GM21515 (cell line): ENCODE measurements around the gene ACAA2.

Source experiments
- ATAC-seq: cut with Tn5 transposase; IDR thresholded peaks from one replicate; pipeline ENCODE4 v1.9.1; 2021; ENCODE audit not compliant: unreplicated experiment

ACAA2 gene, protein sequence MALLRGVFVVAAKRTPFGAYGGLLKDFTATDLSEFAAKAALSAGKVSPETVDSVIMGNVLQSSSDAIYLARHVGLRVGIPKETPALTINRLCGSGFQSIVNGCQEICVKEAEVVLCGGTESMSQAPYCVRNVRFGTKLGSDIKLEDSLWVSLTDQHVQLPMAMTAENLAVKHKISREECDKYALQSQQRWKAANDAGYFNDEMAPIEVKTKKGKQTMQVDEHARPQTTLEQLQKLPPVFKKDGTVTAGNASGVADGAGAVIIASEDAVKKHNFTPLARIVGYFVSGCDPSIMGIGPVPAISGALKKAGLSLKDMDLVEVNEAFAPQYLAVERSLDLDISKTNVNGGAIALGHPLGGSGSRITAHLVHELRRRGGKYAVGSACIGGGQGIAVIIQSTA

DNA sequence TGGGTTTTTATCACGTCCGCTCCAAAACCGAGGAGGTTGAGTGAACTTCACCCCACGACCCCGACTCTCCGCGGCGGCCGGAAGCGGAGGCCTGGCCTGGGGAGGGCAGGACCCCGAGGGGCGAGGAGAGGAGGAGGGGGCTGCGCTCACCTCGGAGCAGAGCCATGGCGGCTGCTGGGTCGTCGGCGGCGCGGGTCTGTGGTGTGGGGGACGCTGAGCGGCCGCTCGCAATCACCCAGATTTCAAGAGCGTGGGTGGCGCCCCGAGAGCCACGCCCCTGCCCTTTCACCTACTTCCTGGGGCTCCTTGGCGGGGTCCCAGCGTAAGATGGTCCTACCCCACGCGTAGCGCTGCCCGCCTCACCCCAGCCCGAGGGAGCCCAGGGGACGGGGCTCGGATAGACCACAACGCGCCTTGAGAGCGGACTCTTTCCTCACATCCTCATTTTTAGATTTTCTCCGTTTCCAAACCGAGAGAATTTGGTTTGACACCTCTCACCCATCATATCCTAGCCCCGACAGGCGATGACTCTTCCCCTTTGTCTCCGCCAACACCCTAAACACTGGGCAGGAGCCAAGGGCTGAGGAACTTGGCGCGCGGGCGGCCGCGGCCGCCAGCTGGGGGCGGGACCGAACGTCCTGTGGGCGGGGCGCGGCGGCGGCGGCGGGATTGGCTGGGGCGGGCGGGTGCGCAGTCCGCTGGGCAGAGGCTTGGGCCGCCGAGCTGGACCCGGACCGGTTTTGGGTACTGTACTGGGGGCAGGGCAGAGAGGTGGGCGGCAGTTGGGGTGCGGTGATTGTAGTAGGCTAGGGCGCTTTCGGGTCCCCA, at the start of gene ACAA2:
TSS of gene ACAA2 (minus strand) at position 215 of the 828 bp plus-strand sequence. CDS start at position 166, 49 bp downstream.
- ATAC-seq = peak; percentile 83

GRCh38 chr18:49862656-49863385, 49.5 kb upstream of the ACAA2 start:
- no peak for ATAC-seq

GRCh38 chr18:49861659-49862058, 48.3 kb upstream of the ACAA2 start:
- no peak for ATAC-seq

DNA sequence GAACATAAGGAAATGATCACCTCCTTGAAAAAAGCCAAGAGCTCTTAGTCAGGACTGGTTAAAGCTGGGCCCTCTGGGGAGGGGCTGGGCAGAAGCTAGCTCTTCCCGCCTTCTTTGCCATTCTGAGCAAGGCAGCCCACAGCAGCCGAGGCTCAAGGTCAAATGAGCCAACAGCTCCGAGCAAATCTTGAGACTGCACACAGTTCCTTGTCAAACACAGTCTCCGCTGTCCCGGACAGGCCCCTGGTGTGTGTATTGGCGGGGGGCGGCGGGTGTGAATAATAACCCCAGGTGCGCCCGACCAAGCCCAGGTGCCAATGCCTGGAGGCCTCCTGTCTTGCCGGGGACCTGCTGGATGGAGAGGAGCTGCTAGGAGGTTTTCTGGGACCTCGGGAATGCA, 46.4 kb upstream of the ACAA2 start:
- no peak for ATAC-seq

- ATAC-seq = no peak
Measured at GRCh38 chr18:49859021-49859359, 45.7 kb upstream of the ACAA2 start.

GRCh38 chr18:49858309-49859020, 45.1 kb upstream of the ACAA2 start:
- ATAC-seq = no peak

GRCh38 chr18:49857708-49858107, 44.4 kb upstream of the ACAA2 start:
- ATAC-seq = no peak

DNA sequence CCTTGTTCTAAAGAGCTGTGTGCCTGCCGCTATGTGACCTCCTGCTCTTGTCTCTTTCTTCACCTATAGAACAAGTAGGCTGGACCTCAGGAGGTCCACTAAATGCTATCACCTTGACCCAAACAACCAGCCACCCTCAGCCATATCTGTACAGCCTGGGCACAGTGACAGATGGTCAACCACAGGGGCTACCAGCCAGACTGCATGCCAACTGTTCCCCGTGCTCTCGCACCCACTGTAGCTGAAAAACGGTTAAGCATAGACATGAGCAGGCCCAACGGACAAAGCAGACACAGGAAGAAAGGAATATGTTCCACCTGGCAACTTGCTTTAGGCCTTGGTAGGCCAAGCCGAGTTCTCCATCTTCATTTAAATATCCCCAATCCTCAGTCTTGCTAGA, 43.2 kb upstream of the ACAA2 start:
- no peak for ATAC-seq

GRCh38 chr18:49855711-49856415, 42.5 kb upstream of the ACAA2 start:
- no peak for ATAC-seq

DNA sequence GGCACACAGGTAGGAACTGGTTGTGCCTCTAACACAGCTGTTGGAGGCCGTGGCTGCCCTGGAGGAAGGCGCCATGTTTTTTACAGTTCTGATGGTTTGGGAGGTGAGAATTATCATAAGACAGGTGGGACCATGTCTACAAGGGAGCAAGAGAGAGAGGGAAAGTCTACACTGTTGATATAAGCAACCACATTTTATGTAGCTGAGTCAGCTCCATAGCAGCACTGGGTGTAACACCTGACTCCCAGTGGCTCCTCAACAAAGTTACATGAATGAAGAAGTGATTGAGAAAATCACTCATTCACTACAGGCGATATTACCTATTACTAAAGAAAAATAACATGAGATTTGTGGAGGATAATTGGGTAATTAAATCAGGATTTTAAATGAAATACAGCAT, 41.3 kb upstream of the ACAA2 start:
- no peak for ATAC-seq

DNA sequence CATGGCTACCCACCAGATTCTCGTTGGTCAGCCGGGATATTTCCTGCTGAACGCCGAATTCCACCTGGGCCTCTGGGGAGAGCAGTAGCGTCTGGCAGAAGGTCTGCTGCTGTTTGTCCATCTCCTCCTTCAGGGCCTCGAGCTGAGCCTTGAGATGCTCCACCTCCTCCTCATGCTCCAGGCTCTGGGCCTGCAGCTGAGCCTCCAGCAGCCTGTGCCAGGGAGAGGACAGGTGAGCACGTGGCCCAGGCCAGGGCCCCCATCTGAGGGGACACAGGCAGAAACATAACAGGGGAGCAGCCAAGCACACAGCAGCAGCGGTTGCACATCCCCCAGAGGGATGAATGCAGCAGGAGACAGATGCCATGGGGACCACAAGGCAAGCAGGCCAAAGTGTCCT, 40.1 kb upstream of the ACAA2 start:
- no peak for ATAC-seq

- ATAC-seq = no peak
Measured at GRCh38 chr18:49853011-49853410, 39.7 kb upstream of the ACAA2 start.

GRCh38 chr18:49851624-49852023, 38.3 kb upstream of the ACAA2 start:
- no peak for ATAC-seq

DNA sequence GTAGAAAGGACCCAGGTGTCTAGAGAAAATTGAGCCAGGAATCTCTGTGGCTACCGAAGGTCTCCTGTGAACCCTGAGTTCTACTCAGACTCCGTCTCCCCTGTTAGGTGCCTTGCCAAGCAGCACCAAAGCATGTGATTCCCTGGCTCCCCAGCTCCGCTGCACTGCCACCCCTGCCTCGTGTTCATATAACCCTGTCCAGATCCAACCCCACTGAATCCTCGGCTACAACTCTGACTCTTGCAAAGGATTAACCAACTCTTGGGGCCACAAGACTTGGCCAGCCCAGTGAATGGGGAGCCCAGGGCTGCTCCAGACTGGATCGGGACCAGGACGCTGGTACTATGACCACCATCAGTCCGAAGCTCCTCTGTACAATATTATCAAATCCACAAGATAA, 37.3 kb upstream of the ACAA2 start:
- no peak for ATAC-seq

DNA sequence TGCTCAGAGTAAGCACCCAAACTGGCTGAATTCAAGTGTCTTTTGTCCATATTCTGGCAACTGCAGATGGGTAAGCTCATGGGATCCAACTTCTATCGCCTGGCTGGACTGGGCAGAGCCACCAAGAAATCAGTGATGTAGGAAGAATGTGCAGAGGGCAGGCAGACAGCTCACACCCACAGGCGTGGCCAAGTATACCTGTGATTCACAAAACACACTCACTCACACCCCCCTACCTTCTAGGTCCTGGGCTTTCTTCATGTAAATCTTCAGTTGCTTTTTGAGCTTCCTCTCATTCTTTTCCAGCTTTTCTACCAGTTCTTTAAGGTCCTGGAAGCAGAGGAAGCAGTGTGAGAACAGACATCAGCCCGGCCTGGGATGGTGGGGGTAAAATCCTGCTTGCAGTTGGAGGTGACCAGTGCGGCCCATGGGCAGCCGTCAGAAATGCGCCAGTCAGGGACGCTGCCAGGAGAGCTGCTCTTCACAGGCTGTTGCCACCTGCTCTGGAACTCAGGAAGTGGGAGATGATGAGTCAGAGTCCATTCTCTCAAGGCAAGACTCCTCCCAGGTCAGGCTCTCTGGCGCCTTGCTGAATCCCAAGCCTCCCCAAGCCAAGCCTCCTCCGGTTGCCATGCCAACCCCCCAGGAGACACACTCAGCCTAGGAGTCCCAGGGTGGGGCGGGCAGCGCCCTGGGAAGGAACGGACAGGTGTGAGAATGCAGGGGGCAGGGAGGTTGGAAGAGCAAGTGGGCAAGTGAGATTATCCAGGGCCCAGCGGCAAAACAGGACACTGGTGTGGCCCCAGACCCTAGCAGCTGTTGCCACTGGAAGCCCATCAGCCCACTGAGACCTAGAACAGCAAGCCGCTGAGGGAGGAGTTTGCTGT, 36.2 kb upstream of the ACAA2 start:
- ATAC-seq = no peak

GRCh38 chr18:49848115-49848514, 34.8 kb upstream of the ACAA2 start:
- no peak for ATAC-seq

GRCh38 chr18:49847524-49847923, 34.2 kb upstream of the ACAA2 start:
- no peak for ATAC-seq

DNA sequence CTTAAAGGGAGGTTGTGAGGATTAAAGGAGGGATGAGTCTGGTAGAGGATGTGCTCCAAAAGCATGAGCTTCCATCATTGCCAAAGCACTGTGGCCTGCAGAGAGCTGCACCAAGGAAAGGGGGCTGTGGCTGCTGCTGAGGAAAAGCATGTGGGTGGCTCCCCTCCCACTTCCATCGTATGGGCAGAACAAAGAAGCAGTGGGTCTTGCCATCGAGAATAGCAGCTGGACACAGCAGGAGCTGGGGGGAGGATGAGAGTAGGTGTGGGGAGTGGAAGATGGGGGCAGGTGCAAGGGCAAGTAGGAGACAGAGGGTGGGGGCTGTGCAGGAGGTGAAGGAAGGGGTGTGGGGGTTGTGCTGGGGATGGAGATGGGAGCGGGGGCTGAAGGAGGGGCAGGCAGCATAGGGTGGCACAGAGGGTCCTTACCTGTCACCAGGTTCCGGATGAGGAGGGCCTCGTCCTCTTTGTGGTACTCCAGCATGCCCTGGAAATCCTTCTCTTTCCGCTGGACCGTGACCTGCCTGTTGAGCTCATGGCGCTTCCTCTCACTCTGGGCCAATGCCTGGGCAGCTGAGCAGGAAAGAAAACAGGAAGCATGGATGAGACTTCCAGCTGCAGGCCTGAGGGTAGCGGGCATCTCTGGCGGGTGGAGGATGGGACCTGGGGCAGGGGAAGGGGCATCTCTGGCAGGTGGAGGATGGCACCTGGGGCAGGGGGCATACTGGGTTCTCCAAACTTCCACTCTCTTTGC, 33.6 kb upstream of the ACAA2 start:
- ATAC-seq = no peak

GRCh38 chr18:49846361-49846662, 33.0 kb upstream of the ACAA2 start:
- ATAC-seq = no peak
